ENCODE measurements around the gene LPAR3.

The LPAR3 gene

DNA sequence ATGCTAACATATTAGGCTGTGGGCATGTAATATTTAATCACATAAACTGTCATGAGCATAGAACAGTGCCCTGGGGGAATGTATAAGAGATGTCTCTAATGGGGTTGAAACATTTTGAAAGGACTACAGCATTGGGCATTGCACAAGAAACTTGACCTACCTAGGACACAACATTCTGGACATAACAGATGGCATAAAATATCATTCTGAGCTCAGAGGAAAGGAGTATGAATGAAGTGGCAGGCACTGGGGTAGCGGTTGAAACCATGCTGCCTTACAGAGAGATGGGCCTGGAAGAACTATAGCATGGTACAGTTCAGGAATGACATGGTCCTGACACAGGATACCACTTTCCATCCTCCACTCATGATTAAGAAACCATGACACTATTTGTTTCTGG is 69.0 kb downstream of the LPAR3 start:
- DNase-seq, result no peak

- no peak for DNase-seq
Observed at GRCh38 chr1:84823511-84823910, 69.5 kb downstream of the LPAR3 start.

DNA sequence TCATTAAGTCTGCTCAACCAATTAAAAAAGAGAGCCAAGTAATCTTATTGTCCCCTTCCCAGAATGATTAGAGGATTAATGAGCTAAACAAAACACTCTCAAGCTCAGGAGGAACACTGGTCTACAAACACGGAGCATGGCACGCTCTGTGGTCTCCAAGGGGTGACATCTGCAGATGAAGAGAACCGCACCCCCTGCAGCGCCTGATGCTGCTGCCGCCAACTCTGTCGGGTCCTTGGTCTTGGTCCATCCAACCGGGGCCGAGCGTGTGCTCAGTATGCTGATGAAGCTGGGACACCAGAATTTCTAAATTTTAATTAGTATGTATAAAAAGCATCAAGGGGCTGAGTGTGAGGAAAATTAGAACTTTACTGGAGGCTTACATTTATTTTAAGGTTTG is 82.7 kb downstream of the LPAR3 start:
- no peak for DNase-seq

DNA sequence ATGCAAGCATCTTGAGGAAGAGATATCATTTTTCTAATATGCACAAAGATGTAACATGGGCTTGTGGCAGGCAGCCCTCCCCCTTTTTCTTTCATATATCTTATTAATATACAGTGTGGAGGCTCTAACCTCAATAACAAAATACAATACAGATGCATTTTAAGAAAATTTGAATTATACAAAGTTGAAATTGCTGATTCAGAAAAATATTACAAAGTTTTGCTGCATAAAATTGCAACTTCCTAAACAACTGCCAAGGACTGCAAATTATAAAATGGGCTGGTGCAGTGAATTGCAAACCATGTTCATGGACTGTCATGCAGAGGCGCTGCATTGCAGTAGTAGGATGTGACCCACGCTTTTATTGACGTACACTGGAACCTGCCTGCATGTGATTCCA is 84.0 kb downstream of the LPAR3 start:
- no peak for DNase-seq

- no peak for DNase-seq
Observed at GRCh38 chr1:84803604-84804003, 89.4 kb downstream of the LPAR3 start.

GRCh38 chr1:84802567-84803232 is 90.3 kb downstream of the LPAR3 start:
- no peak for DNase-seq

DNA sequence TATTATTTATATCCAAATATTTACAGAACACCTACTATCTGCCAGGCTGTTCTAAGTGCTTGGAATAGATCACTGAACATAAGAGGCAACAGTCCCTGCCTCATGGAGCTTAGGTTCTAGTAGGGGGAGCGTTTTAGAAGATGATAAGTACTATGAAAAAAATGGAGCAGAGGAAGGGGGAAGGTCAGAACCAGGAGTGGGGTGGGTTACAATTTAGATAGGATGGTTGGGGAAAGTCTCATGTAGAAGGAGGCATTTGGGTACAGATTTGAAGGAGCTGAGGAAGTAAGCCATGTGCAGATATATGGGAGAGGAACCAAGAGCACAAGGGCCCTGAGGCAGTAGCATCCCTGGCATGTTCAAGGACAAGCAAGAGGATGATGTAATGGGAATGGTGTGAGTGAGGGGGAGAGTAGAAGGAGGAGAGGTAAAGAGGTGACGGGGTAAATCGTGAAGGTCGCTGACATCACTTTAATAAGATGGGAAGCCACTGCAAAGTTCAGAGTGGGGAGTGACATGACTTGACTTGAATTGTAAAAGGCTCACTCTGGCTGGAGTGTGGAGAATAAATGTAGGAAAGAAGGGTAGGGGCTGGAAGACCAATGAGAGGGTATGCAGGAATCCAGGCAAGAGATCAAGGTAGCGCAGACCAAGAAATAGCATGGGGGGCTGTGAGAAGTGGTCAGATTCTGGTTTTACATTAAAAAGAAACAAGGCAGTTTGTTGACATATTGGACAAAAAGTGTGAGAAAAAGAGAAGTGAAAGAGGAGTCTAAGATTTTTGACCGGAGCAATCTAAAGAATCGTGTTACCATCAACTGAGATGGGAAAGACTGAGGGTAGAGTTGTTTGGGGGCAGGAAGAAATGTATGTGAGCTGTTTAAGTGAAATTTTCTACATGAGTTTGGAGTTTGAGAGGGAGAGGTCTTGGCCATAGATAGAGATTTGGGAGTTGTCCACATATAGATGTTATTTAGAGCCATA is 92.6 kb downstream of the LPAR3 start:
- DNase-seq, result no peak

- no peak for DNase-seq
Observed at GRCh38 chr1:84797603-84798002, 95.4 kb downstream of the LPAR3 start.

DNA sequence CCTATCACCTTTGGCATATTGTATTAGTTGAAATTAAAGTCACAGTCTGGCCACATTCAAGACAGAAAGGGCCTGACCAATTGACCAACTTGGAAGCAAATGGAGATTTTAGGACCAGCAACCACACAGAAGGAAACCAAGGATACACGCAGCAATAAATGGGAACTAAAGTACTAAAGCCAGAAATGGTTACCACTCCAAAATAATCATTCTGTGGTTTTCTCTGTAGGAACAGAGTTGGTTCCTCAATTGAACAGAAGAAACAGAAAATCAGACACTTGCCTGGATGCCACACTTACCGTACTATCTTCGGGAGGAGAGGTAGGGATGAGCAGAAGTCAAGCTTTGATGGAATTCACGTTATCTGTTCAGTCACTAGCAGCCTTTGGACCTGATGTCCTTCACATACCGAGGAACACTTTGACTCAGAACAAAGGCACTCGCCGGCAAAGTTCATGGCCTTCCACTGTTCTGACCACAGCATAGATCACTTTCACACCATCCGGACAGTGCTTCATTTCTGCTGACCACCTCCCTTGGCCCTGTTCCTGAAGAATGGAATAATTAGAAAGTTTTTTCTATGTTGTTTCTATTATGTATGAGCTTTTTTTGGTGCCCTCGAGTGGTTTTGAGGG is 96.9 kb downstream of the LPAR3 start:
- no peak for DNase-seq

DNA sequence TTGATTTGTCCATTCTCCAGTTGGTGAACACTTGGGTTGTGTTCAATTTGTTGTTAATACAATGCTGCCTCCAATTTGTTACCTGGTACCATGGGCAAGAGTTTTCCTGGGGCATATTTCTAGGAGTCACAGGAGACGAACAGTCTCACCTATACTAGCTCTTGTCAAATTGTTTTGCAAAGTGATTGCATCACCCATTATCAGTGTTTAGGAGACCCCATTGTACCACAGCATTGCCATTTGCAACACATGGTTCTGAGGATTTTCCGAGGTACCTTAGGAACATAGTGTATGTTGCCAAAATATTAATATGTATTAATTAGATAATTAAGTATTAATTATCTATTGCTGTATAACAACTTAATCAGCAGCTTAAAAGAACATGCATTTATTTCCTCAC is 97.8 kb downstream of the LPAR3 start:
- no peak for DNase-seq

GRCh38 chr1:84792421-84792820 is 100.6 kb downstream of the LPAR3 start:
- DNase-seq, result no peak

GRCh38 chr1:84789014-84789413 is 104.0 kb downstream of the LPAR3 start:
- no peak for DNase-seq

GRCh38 chr1:84785271-84786036 is 107.6 kb downstream of the LPAR3 start:
- DNase-seq, result no peak

DNA sequence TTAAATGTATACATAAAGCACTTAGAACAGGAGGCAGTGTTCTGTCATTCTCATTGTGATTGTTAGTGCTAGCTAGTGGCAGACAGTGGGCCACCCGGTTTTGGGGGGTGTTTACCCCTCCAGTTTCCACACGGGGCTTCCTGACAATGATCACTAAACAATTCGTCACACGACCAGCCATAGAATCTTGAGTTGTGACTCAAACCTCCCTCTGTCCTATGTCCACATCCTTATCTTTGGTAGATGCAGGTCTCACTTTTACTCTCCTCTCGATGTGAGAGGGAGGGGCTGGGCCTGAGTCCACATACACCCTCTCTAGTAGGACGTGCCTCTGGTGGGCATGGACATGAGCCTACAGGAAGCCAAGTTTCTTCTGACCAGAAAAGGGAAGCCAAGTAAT is 110.1 kb downstream of the LPAR3 start:
- no peak for DNase-seq

- DNase-seq, result no peak
Observed at GRCh38 chr1:84781946-84782771, 110.8 kb downstream of the LPAR3 start.

DNA sequence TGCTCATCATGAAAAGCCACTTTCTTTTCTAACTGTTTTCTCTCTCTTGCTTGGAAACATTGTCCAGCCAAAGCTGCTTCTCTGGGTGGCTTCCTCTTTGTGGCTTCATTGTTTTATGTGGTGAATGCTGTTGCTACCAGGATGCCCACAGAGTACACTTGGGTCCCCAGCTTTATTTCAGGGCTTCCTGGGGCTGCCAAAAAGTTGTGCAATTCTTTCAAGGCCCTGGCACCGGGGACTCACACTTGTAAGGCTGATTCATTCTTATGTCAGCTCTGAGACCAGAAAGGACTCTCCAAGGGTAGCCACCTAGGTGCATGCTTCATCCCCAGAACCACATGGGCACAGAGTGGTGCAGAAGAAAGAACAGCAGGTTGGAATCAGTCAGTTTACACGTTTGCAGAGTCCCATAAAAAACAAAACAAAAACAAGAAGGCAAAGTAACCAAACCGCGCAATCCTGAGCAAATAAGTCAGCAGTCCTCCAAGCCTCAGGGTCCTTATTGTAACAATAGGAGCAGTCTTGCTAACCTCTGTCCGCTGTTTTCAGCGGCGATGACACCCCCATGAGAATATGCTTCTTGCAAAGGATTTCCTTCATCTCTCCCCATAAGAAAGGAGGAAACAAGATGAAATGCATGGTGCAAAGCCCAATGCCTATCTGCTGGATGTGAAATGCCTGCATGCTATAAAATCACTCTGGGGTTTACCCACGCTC is 112.8 kb downstream of the LPAR3 start:
- DNase-seq, result peak; percentile 7

DNA sequence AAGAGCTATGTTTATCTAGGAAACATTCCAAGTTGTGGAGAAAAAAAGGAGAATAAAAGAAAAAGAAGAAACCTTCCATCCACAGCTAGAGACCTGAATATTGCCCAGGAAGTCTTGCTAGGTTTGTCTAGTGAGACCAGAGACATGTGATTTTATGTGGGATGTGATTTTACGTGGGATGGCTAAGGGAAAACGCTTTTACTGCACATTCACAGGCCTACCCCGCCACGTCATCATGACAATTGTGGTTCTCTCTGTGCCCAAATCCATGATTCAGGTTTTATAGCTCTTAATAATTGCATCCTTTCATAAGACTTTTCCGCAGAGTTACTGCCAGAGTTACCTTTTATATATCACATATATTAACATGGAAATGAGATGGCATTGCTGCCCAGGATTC is 116.4 kb downstream of the LPAR3 start:
- no peak for DNase-seq

DNA sequence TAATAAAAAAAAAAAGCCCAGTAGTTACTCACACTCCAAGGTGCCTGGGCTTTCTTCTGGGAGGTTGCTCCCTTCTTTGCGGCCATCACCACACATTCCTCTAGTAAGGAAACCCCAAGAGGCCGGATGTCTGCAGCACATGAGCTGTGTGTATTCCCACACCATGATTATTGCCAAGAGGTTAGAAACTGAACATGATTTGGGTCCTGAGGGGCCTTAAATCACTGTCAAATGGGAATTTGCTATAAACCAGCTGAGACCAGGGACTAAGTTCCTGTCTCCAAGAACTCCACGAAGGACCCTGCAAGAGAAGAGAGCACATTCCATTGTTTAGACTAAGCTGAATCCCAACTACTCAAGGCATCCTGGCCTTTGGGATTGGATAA is 117.5 kb downstream of the LPAR3 start:
- DNase-seq, result no peak

DNA sequence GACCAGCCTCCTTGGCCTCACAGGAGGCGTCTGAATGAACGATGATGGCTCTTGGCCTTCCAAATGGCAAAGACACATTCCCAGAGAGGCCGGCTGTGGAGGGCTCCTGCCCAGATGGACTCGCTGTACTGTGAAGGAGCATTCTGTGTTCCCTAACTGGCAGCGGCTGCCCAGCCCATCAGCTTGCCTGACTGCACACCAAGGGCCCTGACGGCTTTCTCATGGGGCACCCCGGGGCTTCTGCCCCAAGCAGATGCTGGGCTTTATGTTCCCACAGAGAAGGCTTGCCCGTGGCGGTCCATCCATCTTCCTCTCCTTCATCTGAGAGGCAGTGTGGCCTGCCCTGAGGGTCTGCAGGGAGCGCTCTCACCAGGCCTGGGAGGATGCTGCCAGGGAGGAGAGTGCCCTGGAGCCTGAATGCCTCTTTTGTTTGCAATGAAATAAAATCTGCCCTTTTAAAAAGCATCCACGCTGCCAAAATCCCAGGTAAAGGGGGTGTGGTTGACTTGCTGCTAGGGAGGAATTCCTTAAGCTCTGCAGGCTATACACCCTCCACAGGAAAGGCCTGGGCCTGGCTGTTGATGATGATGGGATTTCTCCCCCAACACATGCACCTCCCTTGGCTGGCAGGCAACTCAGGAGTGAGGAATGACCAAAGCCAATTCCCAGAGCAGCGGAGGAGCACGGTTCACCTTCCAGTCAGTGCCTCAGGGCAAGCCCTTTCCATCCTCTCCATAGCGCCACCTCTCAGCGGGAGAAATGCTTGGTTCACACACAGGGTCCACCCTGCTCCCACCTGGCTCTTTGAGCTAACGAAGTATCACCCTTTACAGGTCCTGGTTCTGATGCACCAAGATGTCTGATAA is 118.1 kb downstream of the LPAR3 start:
- no peak for DNase-seq

DNA sequence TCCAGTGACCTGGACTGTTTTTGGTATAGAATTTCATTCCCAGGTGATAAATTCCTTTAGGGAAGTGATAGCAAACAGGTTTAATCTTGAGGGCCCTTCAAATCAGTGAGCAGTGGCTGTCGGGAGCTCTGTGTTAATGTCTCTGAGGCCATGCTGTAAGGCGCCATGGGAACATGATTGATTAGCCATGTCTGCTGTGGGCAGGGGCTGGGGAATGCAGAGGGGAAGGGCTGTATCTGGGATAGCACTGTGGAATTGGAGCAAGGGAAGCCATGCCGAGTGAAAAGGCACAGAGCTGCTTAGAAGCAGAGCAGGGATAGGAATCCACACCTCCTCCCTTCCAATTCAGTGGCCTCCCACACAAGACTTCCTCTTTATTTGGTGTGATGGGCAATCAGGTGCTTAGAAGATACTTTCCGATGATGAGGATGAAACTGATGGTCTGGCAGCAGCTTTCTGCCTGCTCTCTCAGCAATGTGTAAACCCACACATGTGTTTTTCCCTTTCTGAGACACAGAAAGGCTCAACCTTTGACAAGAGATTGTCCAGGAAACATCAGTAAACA is 119.0 kb downstream of the LPAR3 start:
- no peak for DNase-seq
